Choroid plexus epithelial cell (primary cell): ENCODE results near the gene GMDS.

Source experiments
- DNase-seq: peaks from one replicate; pipeline ENCODE4 v3.0.0-alpha.2; 2010; ENCODE audit warnings: low read depth
- H3K4me3 ChIP-seq: 2 replicates; pipeline ENCODE4 v1.5.1; 2011; ENCODE audit warnings: low read depth, mild to moderate bottlenecking, control low read depth, low read length, moderate library complexity
- TF ChIP-seq, protein P1 (sequence below): conservative IDR thresholded peaks from 2 replicates; pipeline ENCODE4 v1.5.1; 2011; ENCODE audit warnings: low read depth, mild to moderate bottlenecking, control low read depth, inconsistent platforms, low read length, moderate library complexity

Gene GMDS

DNA sequence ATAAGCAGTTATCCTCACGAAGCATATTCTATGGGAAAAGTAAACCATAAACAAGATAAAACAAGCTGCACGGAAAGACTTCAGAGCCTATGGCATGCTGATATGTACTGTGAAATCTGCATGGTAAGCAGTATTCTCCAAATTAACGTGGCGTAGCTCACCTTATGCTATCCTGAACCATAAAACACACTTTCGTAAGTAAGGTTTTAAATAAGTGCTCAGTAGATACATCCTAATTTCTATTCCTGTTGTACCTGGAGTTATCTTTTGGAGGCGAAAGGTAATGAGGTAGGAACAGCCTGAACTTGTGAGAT is 208.7 kb downstream of the GMDS start:
- DNase-seq = no peak
- H3K4me3 ChIP-seq = no peak overlapping the region
- TF ChIP-seq, protein P1, sequence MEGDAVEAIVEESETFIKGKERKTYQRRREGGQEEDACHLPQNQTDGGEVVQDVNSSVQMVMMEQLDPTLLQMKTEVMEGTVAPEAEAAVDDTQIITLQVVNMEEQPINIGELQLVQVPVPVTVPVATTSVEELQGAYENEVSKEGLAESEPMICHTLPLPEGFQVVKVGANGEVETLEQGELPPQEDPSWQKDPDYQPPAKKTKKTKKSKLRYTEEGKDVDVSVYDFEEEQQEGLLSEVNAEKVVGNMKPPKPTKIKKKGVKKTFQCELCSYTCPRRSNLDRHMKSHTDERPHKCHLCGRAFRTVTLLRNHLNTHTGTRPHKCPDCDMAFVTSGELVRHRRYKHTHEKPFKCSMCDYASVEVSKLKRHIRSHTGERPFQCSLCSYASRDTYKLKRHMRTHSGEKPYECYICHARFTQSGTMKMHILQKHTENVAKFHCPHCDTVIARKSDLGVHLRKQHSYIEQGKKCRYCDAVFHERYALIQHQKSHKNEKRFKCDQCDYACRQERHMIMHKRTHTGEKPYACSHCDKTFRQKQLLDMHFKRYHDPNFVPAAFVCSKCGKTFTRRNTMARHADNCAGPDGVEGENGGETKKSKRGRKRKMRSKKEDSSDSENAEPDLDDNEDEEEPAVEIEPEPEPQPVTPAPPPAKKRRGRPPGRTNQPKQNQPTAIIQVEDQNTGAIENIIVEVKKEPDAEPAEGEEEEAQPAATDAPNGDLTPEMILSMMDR = no peak

DNA sequence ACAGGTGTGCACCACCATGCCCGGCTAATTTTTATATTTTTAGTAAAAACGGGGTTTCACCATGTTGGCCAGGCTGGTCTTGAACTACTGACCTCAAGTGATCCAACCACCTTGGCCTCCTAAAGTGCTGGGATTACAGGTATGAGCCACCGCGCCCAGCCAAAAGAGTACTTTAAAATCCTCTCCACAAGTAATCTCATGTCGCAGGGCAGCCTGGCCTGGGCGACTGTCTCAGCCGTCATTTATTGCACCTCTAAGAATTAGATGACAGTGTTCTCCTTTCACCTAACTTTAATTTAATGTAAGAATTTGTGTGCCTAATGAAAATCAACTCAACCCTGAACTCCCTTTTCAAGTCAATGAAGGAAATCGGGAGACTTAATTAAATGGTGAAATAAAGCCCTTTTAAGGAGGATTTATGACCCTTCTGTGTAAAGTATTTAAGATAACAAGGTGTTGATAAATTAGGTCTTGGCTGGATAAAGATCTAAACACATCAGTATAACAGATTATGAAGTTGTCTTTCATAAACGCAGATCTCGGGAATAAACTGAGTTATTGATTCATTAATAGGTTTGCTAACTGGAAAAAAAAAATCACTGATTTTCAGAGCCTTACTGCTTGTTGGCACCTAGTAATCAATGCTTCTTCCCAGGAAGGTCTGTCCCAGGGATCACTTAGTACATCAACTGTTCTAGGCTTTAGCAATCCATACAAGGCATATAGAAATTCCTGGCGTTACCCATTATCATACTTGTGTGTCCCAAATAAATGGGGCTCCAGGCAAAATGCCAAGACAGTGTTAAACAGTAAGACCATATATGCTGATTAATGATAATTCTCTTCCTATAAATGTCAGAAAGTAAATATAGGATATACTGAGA is 209.3 kb downstream of the GMDS start:
- no peak overlapping the region for H3K4me3 ChIP-seq
- no peak for DNase-seq
- TF ChIP-seq, protein P1 = no peak

DNA sequence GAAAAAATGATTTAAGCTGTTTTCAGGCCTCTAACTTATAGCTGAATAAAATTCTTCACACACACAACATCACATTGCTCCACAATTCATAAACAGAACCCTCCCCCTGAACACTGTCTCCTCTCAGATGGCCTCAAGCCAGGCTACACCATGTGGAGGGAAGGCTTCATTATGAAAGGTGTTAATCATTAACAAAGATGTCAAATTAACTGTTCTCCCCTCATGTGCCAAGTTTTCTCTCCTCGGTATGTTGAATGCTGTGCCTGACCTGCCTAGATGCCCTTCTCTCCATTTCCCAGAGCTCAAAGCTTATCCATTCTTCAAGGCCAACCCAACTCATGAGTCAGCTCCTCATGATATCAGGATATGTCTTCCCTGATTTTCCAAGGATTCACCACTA is 210.4 kb downstream of the GMDS start:
- no peak overlapping the region for H3K4me3 ChIP-seq
- TF ChIP-seq, protein P1 = no peak
- no peak for DNase-seq

DNA sequence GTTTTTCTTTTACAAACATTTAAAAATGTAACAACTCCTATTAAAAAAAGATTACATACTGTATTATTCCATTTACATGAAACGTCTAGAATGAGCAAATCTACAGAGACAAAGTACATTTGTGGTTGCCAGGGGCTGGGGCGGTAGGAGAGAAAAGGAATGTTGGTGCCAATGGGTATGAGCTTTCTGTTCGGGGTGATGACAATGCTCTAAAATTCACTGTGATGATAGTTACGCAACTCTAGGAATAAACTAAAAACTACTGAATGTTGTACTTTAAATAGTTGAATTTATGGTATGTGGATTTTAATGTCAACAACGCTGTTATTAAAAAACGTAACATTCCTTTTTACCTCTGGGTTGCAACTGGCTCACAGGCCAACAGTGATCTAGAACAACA is 211.1 kb downstream of the GMDS start:
- DNase-seq = no peak
- no peak overlapping the region for H3K4me3 ChIP-seq
- TF ChIP-seq, protein P1 = no peak

DNA sequence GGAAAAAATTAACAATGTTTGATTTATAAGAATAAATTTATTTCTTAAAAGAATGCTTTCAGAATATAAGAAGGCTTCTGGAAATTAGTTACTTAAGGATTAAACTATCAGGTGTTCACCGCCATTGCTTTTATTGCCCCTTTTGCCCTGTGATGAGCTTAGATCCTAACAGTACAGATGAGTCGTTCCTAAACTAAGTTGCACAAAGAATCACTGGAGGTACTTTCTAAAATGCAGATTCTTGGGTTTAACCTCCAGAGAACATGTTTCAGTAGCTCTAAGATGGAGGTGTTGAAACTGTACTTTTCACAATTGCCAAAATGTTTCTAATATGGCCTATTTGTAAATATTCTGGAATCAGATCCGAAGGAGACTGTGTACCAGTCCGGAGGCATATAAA is 211.9 kb downstream of the GMDS start:
- TF ChIP-seq, protein P1 = no peak
- no peak overlapping the region for H3K4me3 ChIP-seq
- no peak for DNase-seq

DNA sequence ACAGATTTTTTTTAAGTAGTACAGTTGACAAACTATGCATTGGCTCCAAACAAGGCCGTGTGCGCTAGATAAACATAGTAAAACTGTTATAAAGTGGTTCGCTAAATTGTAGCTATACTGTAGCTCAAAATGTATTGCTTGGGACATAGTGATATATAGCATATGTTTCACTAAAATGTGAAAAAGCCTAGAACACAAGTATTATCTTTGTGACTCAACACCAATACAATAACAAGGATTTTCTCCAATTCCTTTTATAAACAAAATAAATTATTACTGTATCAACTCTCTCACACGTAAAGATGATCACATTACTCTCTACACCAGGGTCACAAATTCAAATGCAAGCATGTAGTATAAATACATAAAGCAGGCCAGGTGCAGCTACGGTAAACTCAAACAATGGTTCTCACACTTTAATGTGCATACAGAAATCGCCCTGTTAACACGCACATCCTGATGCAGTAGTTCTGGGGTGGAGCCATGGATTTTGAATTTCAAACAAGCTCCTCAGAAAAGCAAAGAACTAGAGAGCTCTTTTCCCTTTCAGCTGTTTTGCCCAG is 214.6 kb downstream of the GMDS start:
- H3K4me3 ChIP-seq = no peak overlapping the region
- TF ChIP-seq, protein P1 = no peak
- DNase-seq = no peak

DNA sequence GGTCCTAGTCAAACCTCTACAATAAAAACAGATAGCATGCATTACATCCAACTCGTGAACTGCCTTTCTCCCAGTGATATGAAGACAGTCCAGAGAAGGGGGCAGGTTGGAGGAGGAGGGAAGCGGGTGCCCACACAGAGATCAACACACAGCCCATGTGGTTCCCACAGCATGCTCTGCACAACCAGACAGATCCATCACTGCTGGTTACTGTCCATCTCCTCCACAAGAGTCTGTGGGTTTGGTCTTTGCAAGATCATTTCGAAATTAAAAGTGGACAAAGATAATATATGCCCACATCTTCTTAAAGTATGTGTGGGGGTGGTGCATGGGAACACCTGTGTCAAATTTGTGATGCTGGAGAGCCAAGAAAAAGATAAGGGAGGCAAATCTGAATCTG is 215.5 kb downstream of the GMDS start:
- DNase-seq = no peak
- TF ChIP-seq, protein P1 = no peak
- no peak overlapping the region for H3K4me3 ChIP-seq
